Measurements from ENCODE around the gene SLC25A40. TPM values are rescaled to one million over a fixed set of nuclear protein-coding genes. Genes with fewer than 3 reads are reported as not detected.

Gene SLC25A40
- total RNA-seq, 3 donors from 2014 or later = 9.8 to 34.1 (median 13.8) TPM

DNA sequence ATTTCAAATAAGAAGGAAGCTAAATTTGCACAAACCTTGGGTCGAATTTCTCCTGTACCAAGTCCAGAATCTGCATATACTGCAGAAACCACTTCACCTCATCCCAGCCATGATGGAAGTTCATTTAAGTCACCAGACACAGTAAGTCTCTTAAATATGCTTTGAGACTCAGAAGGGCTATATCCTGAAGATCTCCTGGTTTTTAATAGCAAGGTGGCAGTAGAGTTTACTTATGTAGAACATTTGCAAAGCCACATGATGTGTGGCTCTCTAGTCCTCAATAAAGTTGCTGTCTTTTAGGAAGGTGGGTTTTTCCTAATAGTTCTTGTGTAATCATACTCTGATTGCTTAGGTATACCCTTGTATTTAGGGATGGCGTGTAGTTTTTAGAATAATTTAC, 8.9 kb upstream of the SLC25A40 start:
- H3K36me3 ChIP-seq = no peaks in the 10 kb centered on the region
- TF ChIP-seq, protein P1, sequence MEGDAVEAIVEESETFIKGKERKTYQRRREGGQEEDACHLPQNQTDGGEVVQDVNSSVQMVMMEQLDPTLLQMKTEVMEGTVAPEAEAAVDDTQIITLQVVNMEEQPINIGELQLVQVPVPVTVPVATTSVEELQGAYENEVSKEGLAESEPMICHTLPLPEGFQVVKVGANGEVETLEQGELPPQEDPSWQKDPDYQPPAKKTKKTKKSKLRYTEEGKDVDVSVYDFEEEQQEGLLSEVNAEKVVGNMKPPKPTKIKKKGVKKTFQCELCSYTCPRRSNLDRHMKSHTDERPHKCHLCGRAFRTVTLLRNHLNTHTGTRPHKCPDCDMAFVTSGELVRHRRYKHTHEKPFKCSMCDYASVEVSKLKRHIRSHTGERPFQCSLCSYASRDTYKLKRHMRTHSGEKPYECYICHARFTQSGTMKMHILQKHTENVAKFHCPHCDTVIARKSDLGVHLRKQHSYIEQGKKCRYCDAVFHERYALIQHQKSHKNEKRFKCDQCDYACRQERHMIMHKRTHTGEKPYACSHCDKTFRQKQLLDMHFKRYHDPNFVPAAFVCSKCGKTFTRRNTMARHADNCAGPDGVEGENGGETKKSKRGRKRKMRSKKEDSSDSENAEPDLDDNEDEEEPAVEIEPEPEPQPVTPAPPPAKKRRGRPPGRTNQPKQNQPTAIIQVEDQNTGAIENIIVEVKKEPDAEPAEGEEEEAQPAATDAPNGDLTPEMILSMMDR (IDR thresholded peaks at IDR 0.05) = no peak
- no peak for TF ChIP-seq POLR2AphosphoS5 (IDR thresholded peaks at IDR 0.05)
- no peak for TF ChIP-seq POLR2A (IDR thresholded peaks at IDR 0.05)
- H3K4me1 ChIP-seq = no peaks in the 10 kb centered on the region
- no peak overlapping the region for H3K4me3 ChIP-seq
- H3K9me3 ChIP-seq = no peaks in the 10 kb centered on the region
- intact Hi-C loops (cut with DNase I; ENCODE audit: low total_unique reads) = no loop called here
- no peak overlapping the region for H3K27ac ChIP-seq
- no peaks in the 10 kb centered on the region for H3K27me3 ChIP-seq
- no peak for DNase-seq (ENCODE audit: low spot score in 2 of 2)

DNA sequence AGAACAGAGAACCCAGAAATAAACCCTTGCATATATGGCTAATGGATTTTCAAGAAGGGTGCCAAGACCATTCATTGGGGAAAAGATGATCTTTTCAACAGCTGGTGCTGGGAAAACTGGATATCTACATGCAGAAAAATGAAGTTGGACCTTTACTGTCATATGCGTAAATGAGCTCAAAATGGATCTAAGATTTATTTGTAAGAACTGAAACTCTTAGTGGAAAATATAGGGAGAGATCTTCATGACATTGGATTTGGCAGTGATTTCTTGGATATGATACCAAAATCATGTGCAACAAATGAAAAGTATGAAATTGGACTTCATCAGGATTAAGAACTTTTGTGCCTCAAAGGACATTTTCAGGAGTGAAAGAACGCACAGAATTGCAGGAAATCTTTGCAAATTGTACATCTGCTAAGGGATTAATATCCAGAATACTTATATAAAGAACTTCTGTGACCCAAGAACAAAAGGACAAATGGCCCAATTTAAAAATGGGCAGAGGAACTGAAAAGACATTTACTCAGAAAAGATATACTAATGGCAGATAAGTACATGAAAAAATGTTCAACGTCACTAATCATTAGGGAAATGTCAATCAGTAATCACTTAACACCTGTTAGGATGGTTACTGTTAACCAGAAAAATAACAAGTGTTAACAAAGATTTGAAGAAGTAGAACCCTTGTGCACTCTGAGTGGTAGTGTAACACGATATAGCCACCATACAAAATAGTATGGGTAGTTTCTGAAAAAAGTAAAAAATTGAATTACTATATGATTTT, 6.2 kb upstream of the SLC25A40 start:
- Histone ChIP-seq H3K27ac (no peak overlapping the region), H3K4me1 (no peaks in the 10 kb centered on the region), H3K27me3 (no peaks in the 10 kb centered on the region), H3K36me3 (no peaks in the 10 kb centered on the region), H3K4me3 (no peak overlapping the region), H3K9me3 (no peaks in the 10 kb centered on the region)
- intact Hi-C loops (cut with DNase I; ENCODE audit: low total_unique reads) = no loop called here
- DNase-seq (ENCODE audit: low spot score in 2 of 2) = no peak
- TF ChIP-seq POLR2AphosphoS5 (IDR thresholded peaks at IDR 0.05) (no peak), POLR2A (IDR thresholded peaks at IDR 0.05) (no peak)
- TF ChIP-seq, protein P1 (IDR thresholded peaks at IDR 0.05) = no peak

DNA sequence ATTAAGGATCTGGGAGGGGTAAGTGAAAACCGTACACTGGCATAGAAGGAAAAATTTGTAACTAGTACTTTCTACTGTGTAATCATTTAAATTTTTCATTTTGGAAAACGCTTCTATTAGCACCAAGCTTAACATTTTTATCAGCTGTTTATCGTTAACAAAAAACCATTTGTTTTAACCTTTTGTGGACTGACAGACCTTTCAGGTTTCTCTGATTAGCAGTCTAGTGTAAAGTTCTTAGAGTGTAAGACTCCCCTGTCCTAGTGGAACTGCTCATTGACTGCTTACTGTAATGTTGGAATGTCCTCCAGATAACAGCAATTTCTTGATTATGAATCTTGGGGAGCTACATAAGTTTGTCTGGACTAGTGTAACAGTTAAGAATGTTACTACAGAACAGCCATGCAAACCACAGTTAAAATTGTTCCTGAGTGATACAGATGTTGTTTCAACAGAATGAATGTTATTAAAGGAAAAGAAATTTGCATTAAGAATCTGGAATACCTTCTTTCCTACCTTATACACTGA, 2.1 kb upstream of the SLC25A40 start:
- H3K27me3 ChIP-seq = no peaks in the 10 kb centered on the region
- intact Hi-C loops (cut with DNase I; ENCODE audit: low total_unique reads) = no loop called here
- H3K9me3 ChIP-seq = no peaks in the 10 kb centered on the region
- TF ChIP-seq POLR2AphosphoS5 (IDR thresholded peaks at IDR 0.05) = no peak
- TF ChIP-seq POLR2A (IDR thresholded peaks at IDR 0.05) = no peak
- TF ChIP-seq, protein P1 (IDR thresholded peaks at IDR 0.05) = no peak
- no peak for DNase-seq (ENCODE audit: low spot score in 2 of 2)
- H3K4me3 ChIP-seq = no peak overlapping the region
- H3K27ac ChIP-seq = no peak overlapping the region
- no peaks in the 10 kb centered on the region for H3K36me3 ChIP-seq
- peaks cover 0 to 10% of the 10 kb centered on the region in 2 donors for H3K4me1 ChIP-seq

DNA sequence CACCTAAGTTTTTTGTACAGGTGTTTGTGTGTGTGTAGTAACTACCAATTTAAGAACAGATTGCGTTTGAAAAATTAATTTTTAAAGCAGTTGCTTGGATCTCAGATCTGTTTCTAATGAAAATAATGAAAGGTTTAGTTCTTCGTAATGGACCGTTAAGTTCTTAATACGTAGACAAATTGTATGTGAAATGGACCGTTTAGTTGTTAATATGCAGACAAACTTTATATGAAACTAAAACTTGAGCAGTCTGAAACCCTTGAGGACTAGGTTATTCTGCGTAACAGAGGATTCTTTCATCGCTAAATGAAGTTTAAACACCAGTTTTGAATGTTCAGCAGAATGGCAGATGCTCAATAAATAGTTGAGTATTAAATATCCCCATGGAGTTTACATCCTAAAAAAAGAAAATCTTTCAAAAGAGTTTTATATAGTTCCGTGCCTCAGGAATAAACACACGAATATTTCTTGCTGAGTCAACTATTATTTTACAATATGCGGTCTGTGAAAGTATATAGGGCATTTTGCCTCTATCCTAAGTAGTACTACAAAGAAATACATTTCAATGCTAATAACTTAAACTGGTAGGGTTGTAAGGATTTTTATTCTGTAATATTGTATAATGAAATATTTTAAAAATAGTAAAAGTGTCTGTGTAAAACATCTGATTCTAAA, 1.3 kb upstream of the SLC25A40 start:
- TF ChIP-seq, protein P1 (IDR thresholded peaks at IDR 0.05) = no peak
- TF ChIP-seq POLR2AphosphoS5 (IDR thresholded peaks at IDR 0.05) (no peak), POLR2A (IDR thresholded peaks at IDR 0.05) (no peak)
- Histone ChIP-seq H3K9me3 (no peaks in the 10 kb centered on the region), H3K27ac (peak overlapping the region; percentile 93 to 96), H3K4me1 (peaks cover 0 to 10% of the 10 kb centered on the region in 2 donors), H3K27me3 (no peaks in the 10 kb centered on the region), H3K4me3 (peak overlapping the region; percentile 74 to 96 (median 88)), H3K36me3 (no peaks in the 10 kb centered on the region)
- intact Hi-C loops (cut with DNase I; ENCODE audit: low total_unique reads) = no loop called here
- no peak for DNase-seq (ENCODE audit: low spot score in 2 of 2)

DNA sequence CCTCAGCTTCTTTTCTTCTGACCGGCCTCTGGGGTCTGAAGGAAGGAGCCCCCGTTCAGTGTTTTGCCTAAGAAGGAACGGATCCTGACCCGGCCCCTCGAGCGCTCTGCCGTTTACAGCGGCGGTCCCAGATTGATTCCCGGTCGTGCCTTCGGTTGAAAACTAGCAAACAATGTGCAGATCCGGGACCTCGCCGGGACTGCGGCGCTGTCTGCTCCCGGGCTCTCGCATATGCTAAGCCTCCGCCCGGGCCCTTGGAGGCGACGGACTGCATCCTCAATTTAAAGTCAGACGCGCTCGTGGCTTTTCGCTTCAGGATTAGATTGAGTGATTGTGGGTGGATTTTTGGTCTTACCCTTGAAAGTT, 692 bp upstream of the SLC25A40 start:
- DNase-seq (ENCODE audit: low spot score in 2 of 2) = peak; percentile 42 to 57
- H3K4me1 ChIP-seq = peaks cover 0 to 10% of the 10 kb centered on the region in 2 donors
- H3K4me3 ChIP-seq = peak overlapping the region; percentile 74 to 96 (median 88)
- peaks cover 0 to under 1% of the 10 kb centered on the region in 2 donors for H3K9me3 ChIP-seq
- TF ChIP-seq POLR2AphosphoS5 (IDR thresholded peaks at IDR 0.05) = no peak
- H3K27ac ChIP-seq = peak overlapping the region; percentile 93 to 96
- H3K36me3 ChIP-seq = no peaks in the 10 kb centered on the region
- no peaks in the 10 kb centered on the region for H3K27me3 ChIP-seq
- intact Hi-C loops (cut with DNase I; ENCODE audit: low total_unique reads) = no loop called here
